Endodermal cell (in vitro differentiated cells): Measurements from ENCODE around the gene TBC1D8. TPM values are rescaled to one million over a fixed set of nuclear protein-coding genes. Genes with fewer than 3 reads are reported as not detected.

Source experiments
- DNase-seq: peaks from one replicate; pipeline ENCODE4 v3.0.0-alpha.2; 2017
- H3K27ac ChIP-seq: 2 replicates; pipeline ENCODE4 v1.5.1; 2013; ENCODE audit warnings: mild to moderate bottlenecking, low read depth, low read length, moderate library complexity
- H3K27me3 ChIP-seq: 2 replicates; pipeline ENCODE4 v1.6.1; 2013; ENCODE audit warnings: mild to moderate bottlenecking, low read length, moderate library complexity; ENCODE audit not compliant: insufficient read depth, control insufficient read depth, poor library complexity, severe bottlenecking
- H3K36me3 ChIP-seq: 2 replicates; pipeline ENCODE4 v1.7.0; 2013; ENCODE audit warnings: mild to moderate bottlenecking, low read length, moderate library complexity; ENCODE audit not compliant: control insufficient read depth, insufficient read depth
- H3K4me1 ChIP-seq: one replicate; pipeline ENCODE4 v1.7.0; 2013; ENCODE audit warnings: low read length; ENCODE audit not compliant: control insufficient read depth, insufficient read depth
- H3K4me3 ChIP-seq: 2 replicates; pipeline ENCODE4 v1.5.1; 2013; ENCODE audit warnings: mild to moderate bottlenecking, low read length, moderate library complexity
- H3K9ac ChIP-seq: 2 replicates; pipeline ENCODE4 v1.6.1; 2013; ENCODE audit warnings: mild to moderate bottlenecking, low read length, moderate library complexity; ENCODE audit not compliant: poor library complexity, severe bottlenecking; ENCODE audit errors: extremely low read depth
- H3K9me3 ChIP-seq: 2 replicates; pipeline ENCODE4 v1.6.1; 2013; ENCODE audit warnings: mild to moderate bottlenecking, low read length, moderate library complexity; ENCODE audit not compliant: control insufficient read depth
- H3K27ac Mint-ChIP-seq: 2 replicates; pipeline ENCODE4 v1.8.0; 2020; ENCODE audit warnings: mixed read lengths
- H3K27me3 Mint-ChIP-seq: 2 replicates; pipeline ENCODE4 v1.8.0; 2021; ENCODE audit warnings: mild to moderate bottlenecking, mixed read lengths; ENCODE audit not compliant: insufficient read depth
- H3K36me3 Mint-ChIP-seq: 2 replicates; pipeline ENCODE4 v1.8.0; 2020; ENCODE audit warnings: low read depth, mixed read lengths
- H3K4me1 Mint-ChIP-seq: 2 replicates; pipeline ENCODE4 v1.8.0; 2020; ENCODE audit warnings: mixed read lengths
- H3K4me3 Mint-ChIP-seq: 2 replicates; pipeline ENCODE4 v1.8.0; 2020; ENCODE audit warnings: mild to moderate bottlenecking, moderate library complexity, mixed read lengths
- H3K9me3 Mint-ChIP-seq: 2 replicates; pipeline ENCODE4 v1.8.0; 2020; ENCODE audit warnings: mild to moderate bottlenecking, mixed read lengths
- WGBS, 2 experiments: methylation state at CpG; one replicate each; pipeline versions ENCODE4 v1.1.5 to v1.1.7; 2013; ENCODE audit warnings: missing lambda C conversion rate in 2 of 2, mixed read lengths in 1 of 2; ENCODE audit not compliant: insufficient coverage in 1 of 2, insufficient read length in 1 of 2; 5-methylcytosine and 5-hydroxymethylcytosine counted together
- total RNA-seq, 2 donors: library from RNA; stranded (reverse); fragmentation: NEBNext Ultra II Directional in 1 of 2; extraction: Animal tissue kit (Norgen Biotek cat#: 25700) in 1 of 2; gene quantifications; 2 replicates in 1 of 2; 3 replicates in 1 of 2; pipeline ENCODE4 v1.2.1, GENCODE V29; 2021
- TF ChIP-seq, protein P1 (sequence below): fragments of 200-600 bp; sonication (generic); conservative IDR thresholded peaks from 2 replicates; pipeline ENCODE4 v1.5.0; 2021; ENCODE audit warnings: antibody characterized with exemption, mild to moderate bottlenecking

TBC1D8 gene
- total RNA-seq, 2 donors from 2014 or later, result 14.4 to 14.5 TPM

DNA sequence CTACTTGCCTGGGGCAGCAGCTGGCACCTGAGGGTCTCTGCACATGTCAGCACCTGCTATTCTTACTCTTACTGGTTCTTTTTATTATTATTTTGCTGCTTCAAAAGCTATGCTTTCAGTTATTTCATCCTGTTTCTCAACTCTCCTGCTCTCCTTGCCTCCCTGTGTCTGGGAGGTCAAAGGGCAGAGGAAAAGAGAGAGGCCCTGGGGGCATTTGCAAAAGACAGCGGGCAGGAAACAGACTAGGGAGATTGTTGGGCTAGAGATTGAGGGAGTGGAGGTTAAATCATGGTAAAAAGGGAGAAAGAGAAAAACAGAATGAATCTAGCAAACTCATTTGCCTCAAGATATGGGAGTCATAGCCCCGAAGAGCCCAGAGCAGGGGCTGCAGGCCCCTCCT is 170.2 kb downstream of the TBC1D8 start:
- Mint-ChIP-seq H3K9me3 (no peaks in the 10 kb centered on the region), H3K36me3 (no peaks in the 10 kb centered on the region), H3K27ac (no peak overlapping the region), H3K4me1 (peaks cover 1% of the 10 kb centered on the region), H3K27me3 (peaks cover 1% of the 10 kb centered on the region), H3K4me3 (no peak overlapping the region)
- H3K9me3 ChIP-seq, result no peaks in the 10 kb centered on the region
- H3K27ac ChIP-seq, result peak overlapping the region; percentile 49
- WGBS, 2 experiments, result 63 to 80% methylated on average over 1 to 2 of the region's 2 CpGs
- no peaks in the 10 kb centered on the region for H3K36me3 ChIP-seq
- TF ChIP-seq, protein P1, sequence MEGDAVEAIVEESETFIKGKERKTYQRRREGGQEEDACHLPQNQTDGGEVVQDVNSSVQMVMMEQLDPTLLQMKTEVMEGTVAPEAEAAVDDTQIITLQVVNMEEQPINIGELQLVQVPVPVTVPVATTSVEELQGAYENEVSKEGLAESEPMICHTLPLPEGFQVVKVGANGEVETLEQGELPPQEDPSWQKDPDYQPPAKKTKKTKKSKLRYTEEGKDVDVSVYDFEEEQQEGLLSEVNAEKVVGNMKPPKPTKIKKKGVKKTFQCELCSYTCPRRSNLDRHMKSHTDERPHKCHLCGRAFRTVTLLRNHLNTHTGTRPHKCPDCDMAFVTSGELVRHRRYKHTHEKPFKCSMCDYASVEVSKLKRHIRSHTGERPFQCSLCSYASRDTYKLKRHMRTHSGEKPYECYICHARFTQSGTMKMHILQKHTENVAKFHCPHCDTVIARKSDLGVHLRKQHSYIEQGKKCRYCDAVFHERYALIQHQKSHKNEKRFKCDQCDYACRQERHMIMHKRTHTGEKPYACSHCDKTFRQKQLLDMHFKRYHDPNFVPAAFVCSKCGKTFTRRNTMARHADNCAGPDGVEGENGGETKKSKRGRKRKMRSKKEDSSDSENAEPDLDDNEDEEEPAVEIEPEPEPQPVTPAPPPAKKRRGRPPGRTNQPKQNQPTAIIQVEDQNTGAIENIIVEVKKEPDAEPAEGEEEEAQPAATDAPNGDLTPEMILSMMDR, result no peak
- DNase-seq, result no peak
- H3K4me1 ChIP-seq, result no peaks in the 10 kb centered on the region
- no peaks in the 10 kb centered on the region for H3K27me3 ChIP-seq
- no peak overlapping the region for H3K9ac ChIP-seq
- H3K4me3 ChIP-seq, result no peak overlapping the region

GRCh38 chr2:100980046-100980445 is 171.1 kb downstream of the TBC1D8 start:
- H3K9me3 ChIP-seq, result no peaks in the 10 kb centered on the region
- no peaks in the 10 kb centered on the region for H3K36me3 Mint-ChIP-seq
- H3K27ac ChIP-seq, result no peak overlapping the region
- no peak overlapping the region for H3K4me3 ChIP-seq
- H3K27me3 Mint-ChIP-seq, result peaks cover 1% of the 10 kb centered on the region
- no peak for DNase-seq
- H3K4me1 ChIP-seq, result no peaks in the 10 kb centered on the region
- peaks cover 1% of the 10 kb centered on the region for H3K4me1 Mint-ChIP-seq
- no peak overlapping the region for H3K9ac ChIP-seq
- WGBS, 2 experiments, result 86 to 92% methylated on average over 11 of the region's 12 CpGs
- TF ChIP-seq, protein P1, result no peak
- no peaks in the 10 kb centered on the region for H3K36me3 ChIP-seq
- H3K27ac Mint-ChIP-seq, result no peak overlapping the region
- no peaks in the 10 kb centered on the region for H3K27me3 ChIP-seq
- no peak overlapping the region for H3K4me3 Mint-ChIP-seq
- H3K9me3 Mint-ChIP-seq, result no peaks in the 10 kb centered on the region

DNA sequence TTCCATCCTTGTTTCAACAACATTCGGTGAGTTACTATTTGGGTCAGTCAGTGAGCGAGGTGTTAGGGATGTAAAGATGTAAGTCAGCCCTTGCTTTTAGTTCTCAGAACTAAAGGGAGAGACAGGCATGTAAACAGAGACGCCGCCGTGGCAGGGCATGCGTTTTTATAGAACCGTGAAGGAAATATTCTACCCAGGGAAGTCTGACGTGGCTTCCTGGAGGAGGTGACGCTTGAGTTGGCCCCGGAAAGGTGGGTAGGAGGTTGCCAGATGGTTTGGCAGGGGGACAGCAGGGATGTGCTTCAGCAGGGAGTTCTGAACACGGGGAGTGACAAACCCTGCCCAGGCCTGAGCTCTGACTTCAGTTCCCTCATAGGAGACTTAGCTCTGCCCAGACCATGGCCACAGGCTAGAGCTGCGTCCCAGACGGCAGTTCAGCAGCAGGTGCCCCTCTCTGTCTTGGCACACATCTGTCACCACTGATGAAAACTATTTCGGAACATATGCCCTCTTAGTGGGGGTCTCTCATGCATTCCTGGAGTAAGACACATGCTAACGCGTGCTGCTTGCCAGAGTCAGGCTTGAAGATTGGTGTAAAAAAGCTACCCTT is 172.5 kb downstream of the TBC1D8 start:
- peak overlapping the region; percentile 14 for H3K27ac Mint-ChIP-seq
- peaks cover 1% of the 10 kb centered on the region for H3K4me1 Mint-ChIP-seq
- no peak overlapping the region for H3K4me3 ChIP-seq
- no peaks in the 10 kb centered on the region for H3K36me3 Mint-ChIP-seq
- H3K4me1 ChIP-seq, result no peaks in the 10 kb centered on the region
- TF ChIP-seq, protein P1, result no peak
- H3K9me3 Mint-ChIP-seq, result no peaks in the 10 kb centered on the region
- no peaks in the 10 kb centered on the region for H3K27me3 Mint-ChIP-seq
- H3K9ac ChIP-seq, result no peak overlapping the region
- no peaks in the 10 kb centered on the region for H3K36me3 ChIP-seq
- no peak for DNase-seq
- no peaks in the 10 kb centered on the region for H3K27me3 ChIP-seq
- H3K4me3 Mint-ChIP-seq, result no peak overlapping the region
- H3K27ac ChIP-seq, result no peak overlapping the region
- H3K9me3 ChIP-seq, result no peaks in the 10 kb centered on the region
- WGBS, 2 experiments, result 91 to 95% methylated on average over 15 to 16 of the region's 16 CpGs
